Left lung (tissue), 10 donors: ENCODE measurements around the gene SEPTIN8. TPM values are rescaled to one million over a fixed set of nuclear protein-coding genes. Genes with fewer than 3 reads are reported as not detected.

Experiments used
- ATAC-seq: fragments of 200-7000 bp; cut with Tn5 transposase; one replicate; pipeline ENCODE4 v1.9.1; 2020; ENCODE audit warnings: moderate library complexity
- DNase-seq, 4 donors: peaks; one replicate each; pipeline ENCODE4 v3.0.0-alpha.2; 2013 to 2020
- H3K27ac ChIP-seq, 2 donors: fragments of 200-600 bp; sonication (generic) in 1 of 2; one replicate each; pipeline versions ENCODE4 v1.5.0 to v1.8.0; 2020 to 2021
- H3K27me3 ChIP-seq, 2 donors: fragments of 200-600 bp; sonication (generic) in 1 of 2; one replicate each; pipeline versions ENCODE4 v1.5.0 to v1.8.0; 2020 to 2021
- H3K36me3 ChIP-seq, 2 donors: fragments of 200-600 bp; sonication (generic) in 1 of 2; one replicate each; pipeline versions ENCODE4 v1.5.0 to v1.8.0; 2020 to 2021
- H3K4me1 ChIP-seq, 2 donors: fragments of 200-600 bp; one replicate each; pipeline ENCODE4 v1.8.0; 2021
- H3K4me3 ChIP-seq, 2 donors: fragments of 200-600 bp; sonication (generic) in 1 of 2; one replicate each; pipeline versions ENCODE4 v1.5.0 to v1.8.0; 2020 to 2021; ENCODE audit warnings: mild to moderate bottlenecking in 1 of 2
- H3K9me3 ChIP-seq, 2 donors: fragments of 200-600 bp; sonication (generic) in 1 of 2; one replicate each; pipeline versions ENCODE4 v1.5.0 to v1.8.0; 2020 to 2021
- intact Hi-C, 2 donors: fragments of 100-400 bp; cut with DNase I; formaldehyde crosslinking; loops; one replicate each; pipeline versions ENCODE4 v1.11.2 to v1.14.2; 2022
- polyA plus RNA-seq, 6 donors: library from polyadenylated mRNA; unstranded; fragments of 120-200 nt; gene quantifications; one replicate each; pipeline ENCODE4 v1.2.1, GENCODE V29; 2013; ENCODE audit not compliant: insufficient read length in 6 of 6
- total RNA-seq, 2 donors: library from RNA; stranded (reverse); fragmentation: NEBNext Ultra II Directional; extraction: Animal tissue kit (Norgen Biotek cat#: 25700); gene quantifications; one replicate each; pipeline ENCODE4 v1.2.1, GENCODE V29; 2021
- TF ChIP-seq, protein P1 (sequence below), 2 donors: fragments of 200-600 bp; sonication (generic) in 1 of 2; IDR thresholded peaks; one replicate each; pipeline versions ENCODE4 v1.5.0 to v1.8.0; 2021; ENCODE audit warnings: antibody characterized with exemption in 2 of 2
- donor health status: DM: no; HTN: yes; CAD: no.
- donor health status: DM: no; HTN: no; CAD: no.

Gene SEPTIN8
- total and polyA plus RNA-seq, 8 donors, result 38.8 to 73.8 (median 60.5) TPM

DNA sequence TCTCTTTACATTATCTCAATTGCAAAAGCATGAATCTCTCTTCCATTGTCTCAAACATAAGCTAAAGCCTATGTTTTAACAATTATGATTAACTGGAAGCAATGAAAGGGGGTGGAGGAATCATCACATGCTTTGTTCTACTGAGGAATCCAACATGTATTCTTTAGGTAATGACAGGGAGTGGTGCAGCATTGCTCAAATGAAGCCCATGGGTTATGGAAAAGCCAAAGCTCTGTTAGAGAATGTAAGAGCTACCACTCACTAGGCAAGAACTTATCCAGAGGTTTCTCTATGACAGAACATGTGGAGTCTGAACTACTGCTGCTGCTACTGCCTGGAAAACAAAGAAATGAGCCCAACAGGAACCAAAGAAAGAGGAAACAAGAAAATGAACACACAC lies 68.4 kb downstream of the SEPTIN8 start:
- no peak overlapping the region for H3K27ac ChIP-seq
- no peaks in the 10 kb centered on the region for H3K4me1 ChIP-seq
- intact Hi-C loops, result no loop called here
- DNase-seq (no peak), ATAC-seq (no peak)
- TF ChIP-seq, protein P1, sequence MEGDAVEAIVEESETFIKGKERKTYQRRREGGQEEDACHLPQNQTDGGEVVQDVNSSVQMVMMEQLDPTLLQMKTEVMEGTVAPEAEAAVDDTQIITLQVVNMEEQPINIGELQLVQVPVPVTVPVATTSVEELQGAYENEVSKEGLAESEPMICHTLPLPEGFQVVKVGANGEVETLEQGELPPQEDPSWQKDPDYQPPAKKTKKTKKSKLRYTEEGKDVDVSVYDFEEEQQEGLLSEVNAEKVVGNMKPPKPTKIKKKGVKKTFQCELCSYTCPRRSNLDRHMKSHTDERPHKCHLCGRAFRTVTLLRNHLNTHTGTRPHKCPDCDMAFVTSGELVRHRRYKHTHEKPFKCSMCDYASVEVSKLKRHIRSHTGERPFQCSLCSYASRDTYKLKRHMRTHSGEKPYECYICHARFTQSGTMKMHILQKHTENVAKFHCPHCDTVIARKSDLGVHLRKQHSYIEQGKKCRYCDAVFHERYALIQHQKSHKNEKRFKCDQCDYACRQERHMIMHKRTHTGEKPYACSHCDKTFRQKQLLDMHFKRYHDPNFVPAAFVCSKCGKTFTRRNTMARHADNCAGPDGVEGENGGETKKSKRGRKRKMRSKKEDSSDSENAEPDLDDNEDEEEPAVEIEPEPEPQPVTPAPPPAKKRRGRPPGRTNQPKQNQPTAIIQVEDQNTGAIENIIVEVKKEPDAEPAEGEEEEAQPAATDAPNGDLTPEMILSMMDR (IDR thresholded peaks at IDR 0.05), result no peak
- H3K36me3 ChIP-seq, result no peaks in the 10 kb centered on the region
- H3K4me3 ChIP-seq, result no peak overlapping the region
- no peaks in the 10 kb centered on the region for H3K9me3 ChIP-seq
- H3K27me3 ChIP-seq, result no peaks in the 10 kb centered on the region

DNA sequence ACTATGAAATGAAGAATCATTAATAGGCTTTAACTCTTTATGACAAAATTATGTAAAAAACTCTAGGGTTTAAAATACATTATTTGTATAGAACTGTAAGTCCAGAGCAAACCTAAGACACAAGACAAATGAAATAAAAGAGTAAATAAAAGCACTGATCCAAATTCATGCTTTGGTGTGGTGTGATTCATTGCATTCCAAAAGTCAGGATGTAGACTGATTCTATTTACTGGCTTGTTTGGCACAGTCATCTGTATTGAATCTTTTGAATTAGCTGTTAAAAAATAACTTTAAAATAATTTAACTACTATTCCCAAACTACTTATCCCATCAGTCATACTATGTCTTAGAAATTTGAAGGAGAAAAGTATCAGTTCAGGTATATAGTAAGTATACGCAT lies 72.2 kb downstream of the SEPTIN8 start:
- Histone ChIP-seq H3K4me3 (no peak overlapping the region), H3K27me3 (no peaks in the 10 kb centered on the region), H3K4me1 (no peaks in the 10 kb centered on the region), H3K9me3 (no peaks in the 10 kb centered on the region), H3K36me3 (no peaks in the 10 kb centered on the region), H3K27ac (no peak overlapping the region)
- TF ChIP-seq, protein P1 (IDR thresholded peaks at IDR 0.05), result no peak
- intact Hi-C loops, result no loop called here
- DNase-seq (no peak), ATAC-seq (no peak)

Other genes starting within 250 kb of the SEPTIN8 start
- not detected for gene IL5, start 233.7 kb downstream of the SEPTIN8 start, total RNA-seq
- gene IL5, start 233.7 kb downstream of the SEPTIN8 start, polyA plus RNA-seq, result under 1 TPM in 5 of 6 donors, not detected in 1; 0.31 to 0.61 (median 0.36) TPM
- gene RAD50, start 220.3 kb downstream of the SEPTIN8 start, total RNA-seq, result 10 to 100 TPM; 35.3 to 39.9 TPM
- gene RAD50, start 220.3 kb downstream of the SEPTIN8 start, polyA plus RNA-seq, result 10 to 100 TPM; 35.4 to 50.0 (median 45.0) TPM
- not detected for gene IL13, start 119.1 kb downstream of the SEPTIN8 start, total RNA-seq
- under 1 TPM in 2 of 6 donors, not detected in 4; 0.15 to 0.16 TPM for gene IL13, start 119.1 kb downstream of the SEPTIN8 start, polyA plus RNA-seq
- gene IL4, start 103.2 kb downstream of the SEPTIN8 start, total RNA-seq, result not detected
- under 1 TPM in 4 of 6 donors, not detected in 2; 0.27 to 0.84 (median 0.44) TPM for gene IL4, start 103.2 kb downstream of the SEPTIN8 start, polyA plus RNA-seq
- 10 to 100 TPM in 1 of 2 donors, 1 to 10 TPM in 1; 8.9 to 15.2 TPM for gene KIF3A, start 39.7 kb downstream of the SEPTIN8 start, total RNA-seq
- gene KIF3A, start 39.7 kb downstream of the SEPTIN8 start, polyA plus RNA-seq, result 10 to 100 TPM; 24.3 to 30.4 (median 26.5) TPM
- gene CCNI2, start 29.8 kb downstream of the SEPTIN8 start, total RNA-seq, result 1 to 10 TPM; 1.1 to 1.8 TPM
- gene CCNI2, start 29.8 kb downstream of the SEPTIN8 start, polyA plus RNA-seq, result 1 to 10 TPM in 2 of 6 donors, under 1 TPM in 4; 0.42 to 2.5 (median 0.81) TPM
- under 1 TPM in 1 of 2 donors, not detected in 1; 0.16 TPM for gene SOWAHA, start 36.1 kb upstream of the SEPTIN8 start, total RNA-seq
- gene SOWAHA, start 36.1 kb upstream of the SEPTIN8 start, polyA plus RNA-seq, result under 1 TPM in 1 of 6 donors, not detected in 5; 0.07 TPM
- 10 to 100 TPM; 15.8 to 20.6 TPM for gene SHROOM1, start 53.4 kb upstream of the SEPTIN8 start, total RNA-seq
- 10 to 100 TPM in 2 of 6 donors, 1 to 10 TPM in 4; 8.1 to 14.7 (median 9.2) TPM for gene SHROOM1, start 53.4 kb upstream of the SEPTIN8 start, polyA plus RNA-seq
- gene GDF9, start 89.2 kb upstream of the SEPTIN8 start, total RNA-seq, result under 1 TPM; 0.26 to 0.39 TPM
- gene GDF9, start 89.2 kb upstream of the SEPTIN8 start, polyA plus RNA-seq, result 1 to 10 TPM; 1.0 to 1.6 (median 1.2) TPM
- gene UQCRQ, start 89.4 kb upstream of the SEPTIN8 start, total RNA-seq, result 100 to 1,000 TPM; 386 to 507 TPM
- 100 to 1,000 TPM; 130 to 187 (median 150) TPM for gene UQCRQ, start 89.4 kb upstream of the SEPTIN8 start, polyA plus RNA-seq
- gene LEAP2, start 96.4 kb upstream of the SEPTIN8 start, total RNA-seq, result 1 to 10 TPM; 1.2 to 1.9 TPM
- 1 to 10 TPM; 3.2 to 6.0 (median 4.4) TPM for gene LEAP2, start 96.4 kb upstream of the SEPTIN8 start, polyA plus RNA-seq
- gene AFF4, start 186.4 kb upstream of the SEPTIN8 start, total RNA-seq, result 10 to 100 TPM; 75.2 to 86.1 TPM
- 10 to 100 TPM; 59.5 to 68.9 (median 63.2) TPM for gene AFF4, start 186.4 kb upstream of the SEPTIN8 start, polyA plus RNA-seq
- gene ZCCHC10, start 249.3 kb upstream of the SEPTIN8 start, total RNA-seq, result 10 to 100 TPM; 20.7 to 22.1 TPM
- 10 to 100 TPM; 28.3 to 34.6 (median 30.5) TPM for gene ZCCHC10, start 249.3 kb upstream of the SEPTIN8 start, polyA plus RNA-seq